MM.1S (cell line): ENCODE data around the gene SLC44A1.

Experiments used
- EZH2 ChIP-seq: fragments of 300-600 bp; sonication (generic); optimal IDR thresholded peaks from 2 replicates; pipeline ENCODE3; 2017; ENCODE audit warnings: low read depth, mild to moderate bottlenecking, antibody characterized with exemption, low read length, mixed read lengths
- TF ChIP-seq, protein P1 (sequence below): fragments of 300-600 bp; sonication (generic); IDR thresholded peaks from 2 replicates; pipeline ENCODE4 v1.5.1; 2016; ENCODE audit warnings: antibody characterized with exemption, low read length, mixed read lengths

- TF ChIP-seq, protein P1, sequence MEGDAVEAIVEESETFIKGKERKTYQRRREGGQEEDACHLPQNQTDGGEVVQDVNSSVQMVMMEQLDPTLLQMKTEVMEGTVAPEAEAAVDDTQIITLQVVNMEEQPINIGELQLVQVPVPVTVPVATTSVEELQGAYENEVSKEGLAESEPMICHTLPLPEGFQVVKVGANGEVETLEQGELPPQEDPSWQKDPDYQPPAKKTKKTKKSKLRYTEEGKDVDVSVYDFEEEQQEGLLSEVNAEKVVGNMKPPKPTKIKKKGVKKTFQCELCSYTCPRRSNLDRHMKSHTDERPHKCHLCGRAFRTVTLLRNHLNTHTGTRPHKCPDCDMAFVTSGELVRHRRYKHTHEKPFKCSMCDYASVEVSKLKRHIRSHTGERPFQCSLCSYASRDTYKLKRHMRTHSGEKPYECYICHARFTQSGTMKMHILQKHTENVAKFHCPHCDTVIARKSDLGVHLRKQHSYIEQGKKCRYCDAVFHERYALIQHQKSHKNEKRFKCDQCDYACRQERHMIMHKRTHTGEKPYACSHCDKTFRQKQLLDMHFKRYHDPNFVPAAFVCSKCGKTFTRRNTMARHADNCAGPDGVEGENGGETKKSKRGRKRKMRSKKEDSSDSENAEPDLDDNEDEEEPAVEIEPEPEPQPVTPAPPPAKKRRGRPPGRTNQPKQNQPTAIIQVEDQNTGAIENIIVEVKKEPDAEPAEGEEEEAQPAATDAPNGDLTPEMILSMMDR = no peak
- no peak for TF ChIP-seq EZH2
Observed at GRCh38 chr9:105269593-105269992, 25.1 kb downstream of the SLC44A1 start.
